Small intestine (tissue), 7 donors: Measurements from ENCODE around the gene CHRNB4. TPM values are rescaled to one million over a fixed set of nuclear protein-coding genes. Genes with fewer than 3 reads are reported as not detected.

Experiments
- DNase-seq, 2 donors: peaks; one replicate each; pipeline versions ENCODE4 v3.0.0 to v3.0.0-alpha.2; 2013
- FAIRE-seq: peaks from 2 replicates; lab custom pipeline; 2012; peaks lifted over from hg19 to GRCh38; lab: Jason Lieb, UNC
- H3K27ac ChIP-seq, 3 donors: one replicate each; pipeline ENCODE4 v1.5.1; 2013; ENCODE audit warnings: low read length in 2 of 3, mild to moderate bottlenecking in 2 of 3, control low read depth in 1 of 3, inconsistent platforms in 1 of 3, low read depth in 1 of 3, moderate library complexity in 1 of 3
- H3K27me3 ChIP-seq, 3 donors: one replicate each; pipeline ENCODE4 v1.6.1; 2013; ENCODE audit warnings: low read length in 3 of 3, inconsistent platforms in 1 of 3; ENCODE audit not compliant: control insufficient read depth in 3 of 3, insufficient read depth in 3 of 3
- H3K36me3 ChIP-seq, 3 donors: one replicate each; pipeline ENCODE4 v1.6.1; 2013; ENCODE audit warnings: low read length in 3 of 3, inconsistent platforms in 1 of 3, low read depth in 1 of 3, mild to moderate bottlenecking in 1 of 3, moderate library complexity in 1 of 3; ENCODE audit not compliant: control insufficient read depth in 3 of 3, insufficient read depth in 2 of 3
- H3K4me1 ChIP-seq, 3 donors: one replicate each; pipeline ENCODE4 v1.6.1; 2013; ENCODE audit warnings: low read length in 2 of 3, inconsistent platforms in 1 of 3, low read depth in 1 of 3, mild to moderate bottlenecking in 1 of 3, moderate library complexity in 1 of 3; ENCODE audit not compliant: control insufficient read depth in 3 of 3, insufficient read depth in 2 of 3
- H3K4me3 ChIP-seq, 3 donors: one replicate each; pipeline ENCODE4 v1.5.1; 2013; ENCODE audit warnings: low read length in 3 of 3, control low read depth in 1 of 3, inconsistent platforms in 1 of 3, low read depth in 1 of 3, mild to moderate bottlenecking in 1 of 3, moderate library complexity in 1 of 3
- H3K9me3 ChIP-seq, 2 donors: one replicate each; pipeline ENCODE4 v1.6.1; 2013; ENCODE audit warnings: low read depth in 1 of 2, low read length in 1 of 2; ENCODE audit not compliant: control insufficient read depth in 2 of 2, insufficient read depth in 1 of 2
- WGBS, 3 donors: extraction: QIAGEN DNeasy Blood & Tissue Kit; methylation state at CpG; one replicate each; pipeline ENCODE4 v1.1.7; 2013; 5-methylcytosine and 5-hydroxymethylcytosine counted together
- polyA plus RNA-seq, 4 donors: library from polyadenylated mRNA; stranded (reverse) in 3 of 4; unstranded in 1 of 4; fragments of 200-250 nt in 3 of 4; fragments of 120-200 nt in 1 of 4; gene quantifications; one replicate each; pipeline versions ENCODE4 v1.2.1 to v1.2.3, GENCODE V29; 2013
- donor health status: healthy with polysubstance abuse.
- donor health status: control.
- donor health status: control.
- donor health status: Bipolar disorder and iron deficiency.
- donor health status: healthy.

Gene CHRNB4
- polyA plus RNA-seq, 4 donors, result 0.43 to 1.4 TPM; not detected in 2

- WGBS, 3 donors, result 87 to 90% (median 89%) methylated on average over 3 of the region's 3 CpGs
- FAIRE-seq (no peak), DNase-seq (no peak)
- Histone ChIP-seq H3K36me3 (no peaks in the 10 kb centered on the region), H3K27ac (no peak overlapping the region), H3K9me3 (peaks cover 0 to 11% of the 10 kb centered on the region in 2 donors), H3K4me1 (no peaks in the 10 kb centered on the region), H3K27me3 (no peaks in the 10 kb centered on the region), H3K4me3 (no peak overlapping the region)
Measured at GRCh38 chr15:78673917-78674444, 33.0 kb upstream of the CHRNB4 start.

GRCh38 chr15:78673476-78673875 lies 32.5 kb upstream of the CHRNB4 start:
- Histone ChIP-seq H3K9me3 (peaks cover 0 to 11% of the 10 kb centered on the region in 2 donors), H3K36me3 (no peaks in the 10 kb centered on the region), H3K27me3 (no peaks in the 10 kb centered on the region), H3K4me1 (no peaks in the 10 kb centered on the region), H3K27ac (no peak overlapping the region), H3K4me3 (no peak overlapping the region)
- DNase-seq (no peak), FAIRE-seq (no peak)
- WGBS, 3 donors, result 58 to 76% (median 64%) methylated on average over 4 of the region's 4 CpGs

GRCh38 chr15:78672285-78673014 lies 31.4 kb upstream of the CHRNB4 start:
- H3K27me3 ChIP-seq, result no peaks in the 10 kb centered on the region
- FAIRE-seq (no peak), DNase-seq (no peak)
- H3K9me3 ChIP-seq, result peaks cover 0 to 11% of the 10 kb centered on the region in 2 donors
- no peak overlapping the region for H3K27ac ChIP-seq
- no peak overlapping the region for H3K4me3 ChIP-seq
- WGBS, 3 donors, result 87 to 91% (median 90%) methylated on average over 9 of the region's 9 CpGs
- H3K4me1 ChIP-seq, result no peaks in the 10 kb centered on the region
- no peaks in the 10 kb centered on the region for H3K36me3 ChIP-seq

- Histone ChIP-seq H3K9me3 (peaks cover 0 to 11% of the 10 kb centered on the region in 2 donors), H3K4me1 (no peaks in the 10 kb centered on the region), H3K4me3 (no peak overlapping the region), H3K27ac (no peak overlapping the region), H3K27me3 (no peaks in the 10 kb centered on the region), H3K36me3 (no peaks in the 10 kb centered on the region)
- 39 to 59% (median 43%) methylated on average over 6 of the region's 6 CpGs for WGBS, 3 donors
- DNase-seq (peak in 1 of 2 donors; percentile 11), FAIRE-seq (no peak)
Measured at GRCh38 chr15:78671626-78672211, 30.7 kb upstream of the CHRNB4 start.

- no peak for FAIRE-seq
- no peaks in the 10 kb centered on the region for H3K36me3 ChIP-seq
- no peak overlapping the region for H3K27ac ChIP-seq
- H3K4me3 ChIP-seq, result no peak overlapping the region
- peaks cover 0 to 9% of the 10 kb centered on the region in 2 donors for H3K9me3 ChIP-seq
- no peaks in the 10 kb centered on the region for H3K27me3 ChIP-seq
- no peak for DNase-seq
- H3K4me1 ChIP-seq, result no peaks in the 10 kb centered on the region
- 52 to 72% (median 60%) methylated on average over 2 of the region's 2 CpGs for WGBS, 3 donors
Measured at GRCh38 chr15:78668987-78669386, 28.0 kb upstream of the CHRNB4 start.

- no peaks in the 10 kb centered on the region for H3K36me3 ChIP-seq
- DNase-seq (no peak), FAIRE-seq (no peak)
- no peak overlapping the region for H3K4me3 ChIP-seq
- no peak overlapping the region for H3K27ac ChIP-seq
- H3K4me1 ChIP-seq, result no peaks in the 10 kb centered on the region
- no peaks in the 10 kb centered on the region for H3K9me3 ChIP-seq
- WGBS, 3 donors, result 82 to 88% (median 85%) methylated on average over 8 of the region's 8 CpGs
- no peaks in the 10 kb centered on the region for H3K27me3 ChIP-seq
Measured at GRCh38 chr15:78667578-78668236, 26.7 kb upstream of the CHRNB4 start.

- FAIRE-seq (no peak), DNase-seq (no peak)
- H3K9me3 ChIP-seq, result no peaks in the 10 kb centered on the region
- WGBS, 3 donors, result 78 to 87% (median 84%) methylated on average over 6 of the region's 6 CpGs
- no peak overlapping the region for H3K27ac ChIP-seq
- no peaks in the 10 kb centered on the region for H3K27me3 ChIP-seq
- no peaks in the 10 kb centered on the region for H3K4me1 ChIP-seq
- H3K4me3 ChIP-seq, result no peak overlapping the region
- no peaks in the 10 kb centered on the region for H3K36me3 ChIP-seq
Measured at GRCh38 chr15:78666010-78666409, 25.0 kb upstream of the CHRNB4 start.

GRCh38 chr15:78663703-78664102 lies 22.7 kb upstream of the CHRNB4 start:
- Histone ChIP-seq H3K27me3 (no peaks in the 10 kb centered on the region), H3K36me3 (no peaks in the 10 kb centered on the region), H3K4me3 (no peak overlapping the region), H3K9me3 (no peaks in the 10 kb centered on the region), H3K4me1 (no peaks in the 10 kb centered on the region), H3K27ac (no peak overlapping the region)
- 62 to 76% (median 67%) methylated on average over 1 of the region's 1 CpG for WGBS, 3 donors
- DNase-seq, result no peak
- FAIRE-seq, result no peak
